ENCODE measurements around the gene CYP27B1. TPM values are rescaled to one million over a fixed set of nuclear protein-coding genes. Genes with fewer than 3 reads are reported as not detected.

Gene CYP27B1
- total and polyA plus RNA-seq, 10 of the 15 experiments (the other 5 are each of a cell fraction or from before 2014, with no cell fraction given), result 0.10 to 2.7 (median 1.1) TPM

DNA sequence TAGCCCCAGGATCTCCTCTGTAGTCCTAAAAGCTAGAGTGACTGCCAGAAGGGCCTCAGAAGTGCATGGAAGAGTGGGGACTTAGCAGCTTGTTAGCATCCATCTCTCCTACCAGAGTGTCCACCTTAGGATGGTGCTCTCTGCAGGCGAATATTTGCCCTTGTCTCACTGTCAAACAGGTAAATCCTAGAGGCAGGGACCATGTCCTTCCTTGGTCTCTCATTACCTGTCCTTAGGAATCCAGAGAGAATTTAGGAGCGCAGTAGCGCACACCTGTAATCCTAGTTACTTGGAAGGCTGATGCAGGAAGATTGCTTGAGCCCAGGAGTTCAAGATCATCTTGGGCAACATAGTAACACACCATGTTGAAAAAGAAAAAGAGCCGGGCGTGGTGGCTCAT lies 49.7 kb downstream of the CYP27B1 start:
- ChIA-PET RAD21 (ENCODE audit: unreplicated experiment) (no interaction called here), CTCF (interaction anchor here (0.7 kb wide), 1 partner anchor 39 kb away, joined by 3 read pairs; no protein-coding TSS in a partner anchor), SMC1A (ENCODE audit: uncharacterized antibody, unreplicated experiment) (no interaction called here), POLR2A (no interaction called here)
- Histone ChIP-seq H4K20me1 (ENCODE audit: control insufficient read depth, insufficient read depth) (no peaks in the 10 kb centered on the region), H3K27me3 (replicated peaks in 1 of 2; ENCODE audit: control insufficient read depth in 2 of 2, insufficient read depth in 2 of 2, low read length in 1 of 2) (no peaks in the 10 kb centered on the region), H3K9ac (ENCODE audit: control insufficient read depth, insufficient read depth, low read length) (no peak overlapping the region), H3K4me3 (no peak overlapping the region), H3K36me3 (ENCODE audit: control insufficient read depth in 2 of 2, insufficient read depth in 2 of 2, low read length in 1 of 2) (peaks cover 14 to 23% of the 10 kb centered on the region in 2 experiments), H3K4me2 (ENCODE audit: control insufficient read depth, insufficient read depth) (no peak overlapping the region), H3K4me1 (ENCODE audit: control insufficient read depth, insufficient read depth, low read length) (no peaks in the 10 kb centered on the region), H2AFZ (ENCODE audit: control insufficient read depth, low read depth, low read length) (no peak overlapping the region), H3K27ac (ENCODE audit: control insufficient read depth, insufficient read depth) (no peak overlapping the region), H3K9me3 (replicated peaks; ENCODE audit: control insufficient read depth, insufficient read depth, low read length) (no peaks in the 10 kb centered on the region), H3K79me2 (ENCODE audit: control insufficient read depth, insufficient read depth, low read length) (no peaks in the 10 kb centered on the region)
- no peak for DNase-seq (ENCODE audit: low read depth, low spot score)
- ATAC-seq, result no peak
- BruUV-seq (replicated peaks), result no TSS peak
- WGBS (ENCODE audit: insufficient coverage, insufficient replicate concordance, low lambda C conversion rate, missing lambda C conversion rate), result 96% methylated on average over 5 of the region's 5 CpGs
- intact Hi-C loops (cut with micrococcal nuclease; ENCODE audit: unreplicated experiment) (no loop called here), in situ Hi-C loops (cut with MboI) (no loop called here)
- no peak for FAIRE-seq
- TF ChIP-seq, protein P1, sequence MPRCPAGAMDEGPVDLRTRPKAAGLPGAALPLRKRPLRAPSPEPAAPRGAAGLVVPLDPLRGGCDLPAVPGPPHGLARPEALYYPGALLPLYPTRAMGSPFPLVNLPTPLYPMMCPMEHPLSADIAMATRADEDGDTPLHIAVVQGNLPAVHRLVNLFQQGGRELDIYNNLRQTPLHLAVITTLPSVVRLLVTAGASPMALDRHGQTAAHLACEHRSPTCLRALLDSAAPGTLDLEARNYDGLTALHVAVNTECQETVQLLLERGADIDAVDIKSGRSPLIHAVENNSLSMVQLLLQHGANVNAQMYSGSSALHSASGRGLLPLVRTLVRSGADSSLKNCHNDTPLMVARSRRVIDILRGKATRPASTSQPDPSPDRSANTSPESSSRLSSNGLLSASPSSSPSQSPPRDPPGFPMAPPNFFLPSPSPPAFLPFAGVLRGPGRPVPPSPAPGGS (IDR thresholded peaks at IDR 0.05; ENCODE audit: borderline replicate concordance, insufficient read depth, low read depth, low read length, poor library complexity, severe bottlenecking), result no peak
- TF ChIP-seq, protein P2, sequence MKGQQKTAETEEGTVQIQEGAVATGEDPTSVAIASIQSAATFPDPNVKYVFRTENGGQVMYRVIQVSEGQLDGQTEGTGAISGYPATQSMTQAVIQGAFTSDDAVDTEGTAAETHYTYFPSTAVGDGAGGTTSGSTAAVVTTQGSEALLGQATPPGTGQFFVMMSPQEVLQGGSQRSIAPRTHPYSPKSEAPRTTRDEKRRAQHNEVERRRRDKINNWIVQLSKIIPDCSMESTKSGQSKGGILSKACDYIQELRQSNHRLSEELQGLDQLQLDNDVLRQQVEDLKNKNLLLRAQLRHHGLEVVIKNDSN (IDR thresholded peaks at IDR 0.05; ENCODE audit: borderline replicate concordance, extremely low read length, insufficient read depth, low read depth, low read length), result no peak
- TF ChIP-seq, protein P3, sequence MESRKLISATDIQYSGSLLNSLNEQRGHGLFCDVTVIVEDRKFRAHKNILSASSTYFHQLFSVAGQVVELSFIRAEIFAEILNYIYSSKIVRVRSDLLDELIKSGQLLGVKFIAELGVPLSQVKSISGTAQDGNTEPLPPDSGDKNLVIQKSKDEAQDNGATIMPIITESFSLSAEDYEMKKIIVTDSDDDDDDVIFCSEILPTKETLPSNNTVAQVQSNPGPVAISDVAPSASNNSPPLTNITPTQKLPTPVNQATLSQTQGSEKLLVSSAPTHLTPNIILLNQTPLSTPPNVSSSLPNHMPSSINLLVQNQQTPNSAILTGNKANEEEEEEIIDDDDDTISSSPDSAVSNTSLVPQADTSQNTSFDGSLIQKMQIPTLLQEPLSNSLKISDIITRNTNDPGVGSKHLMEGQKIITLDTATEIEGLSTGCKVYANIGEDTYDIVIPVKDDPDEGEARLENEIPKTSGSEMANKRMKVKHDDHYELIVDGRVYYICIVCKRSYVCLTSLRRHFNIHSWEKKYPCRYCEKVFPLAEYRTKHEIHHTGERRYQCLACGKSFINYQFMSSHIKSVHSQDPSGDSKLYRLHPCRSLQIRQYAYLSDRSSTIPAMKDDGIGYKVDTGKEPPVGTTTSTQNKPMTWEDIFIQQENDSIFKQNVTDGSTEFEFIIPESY (IDR thresholded peaks at IDR 0.05), result no peak
- TF ChIP-seq RELB (IDR thresholded peaks at IDR 0.05; ENCODE audit: low read depth) (no peak), SUPT20H (IDR thresholded peaks at IDR 0.05; ENCODE audit: borderline replicate concordance, control insufficient read depth, low read depth, low read length) (no peak), GATAD2B (conservative IDR thresholded peaks at IDR 0.05; ENCODE audit: low read depth) (no peak), STAT1 (conservative IDR thresholded peaks at IDR 0.05) (no peak), BCL11A (IDR thresholded peaks at IDR 0.05; ENCODE audit: low read depth, low read length) (no peak), KDM1A (IDR thresholded peaks at IDR 0.05; ENCODE audit: borderline replicate concordance) (no peak), CEBPB (IDR thresholded peaks at IDR 0.05; ENCODE audit: borderline replicate concordance in 1 of 2, low read depth in 2 of 2, low read length in 2 of 2) (no peak), MEF2A (IDR thresholded peaks at IDR 0.05; ENCODE audit: insufficient read depth, low read depth, low read length) (no peak), ZBTB40 (IDR thresholded peaks at IDR 0.05; ENCODE audit: borderline replicate concordance) (no peak), IRF4 (IDR thresholded peaks at IDR 0.05; ENCODE audit: low read depth, low read length) (no peak), HCFC1 (IDR thresholded peaks at IDR 0.05; ENCODE audit: low read length) (no peak)

Measured in GM12878 (cell line).